ENCODE results near the gene CCDC136.

CCDC136 gene

GRCh38 chr7:128804484-128804883 lies 12.7 kb downstream of the CCDC136 start:
- DNase-seq (ENCODE audit: low read depth in 1 of 2, low spot score in 1 of 2), result no peak

- DNase-seq (ENCODE audit: low read depth in 1 of 2, low spot score in 1 of 2), result no peak
These were observed 13.5 kb downstream of the CCDC136 start for GRCh38 chr7:128805225-128805624.

- no peak for DNase-seq (ENCODE audit: low read depth in 1 of 2, low spot score in 1 of 2)
These were observed 15.4 kb downstream of the CCDC136 start for GRCh38 chr7:128807191-128807590.

- no peak for DNase-seq (ENCODE audit: low read depth in 1 of 2, low spot score in 1 of 2)
These were observed 17.6 kb downstream of the CCDC136 start for GRCh38 chr7:128809363-128809762.

- DNase-seq (ENCODE audit: low read depth in 1 of 2, low spot score in 1 of 2), result no peak
These were observed 18.7 kb downstream of the CCDC136 start for GRCh38 chr7:128810473-128810872.

- no peak for DNase-seq (ENCODE audit: low read depth in 1 of 2, low spot score in 1 of 2)
These were observed 19.2 kb downstream of the CCDC136 start for GRCh38 chr7:128810997-128811396.

GRCh38 chr7:128811631-128812430 lies 20.1 kb downstream of the CCDC136 start:
- no peak for DNase-seq (ENCODE audit: low read depth in 1 of 2, low spot score in 1 of 2)

- DNase-seq (ENCODE audit: low read depth in 1 of 2, low spot score in 1 of 2), result no peak
These were observed 20.9 kb downstream of the CCDC136 start for GRCh38 chr7:128812514-128813168.

GRCh38 chr7:128814499-128814898 lies 22.7 kb downstream of the CCDC136 start:
- no peak for DNase-seq (ENCODE audit: low read depth in 1 of 2, low spot score in 1 of 2)

- DNase-seq (ENCODE audit: low read depth in 1 of 2, low spot score in 1 of 2), result no peak
These were observed 23.6 kb downstream of the CCDC136 start for GRCh38 chr7:128815289-128815942.

- DNase-seq (ENCODE audit: low read depth in 1 of 2, low spot score in 1 of 2), result no peak
These were observed 26.9 kb downstream of the CCDC136 start for GRCh38 chr7:128818694-128819093.

- DNase-seq (ENCODE audit: low read depth in 1 of 2, low spot score in 1 of 2), result no peak
These were observed 30.0 kb downstream of the CCDC136 start for GRCh38 chr7:128821724-128822123.

GRCh38 chr7:128826512-128826911 lies 34.7 kb downstream of the CCDC136 start:
- no peak for DNase-seq (ENCODE audit: low read depth in 1 of 2, low spot score in 1 of 2)

- DNase-seq (ENCODE audit: low read depth in 1 of 2, low spot score in 1 of 2), result no peak
These were observed 35.1 kb downstream of the CCDC136 start for GRCh38 chr7:128826916-128827247.

- no peak for DNase-seq (ENCODE audit: low read depth in 1 of 2, low spot score in 1 of 2)
These were observed 35.6 kb downstream of the CCDC136 start for GRCh38 chr7:128827248-128827958.

- DNase-seq (ENCODE audit: low read depth in 1 of 2, low spot score in 1 of 2), result no peak
These were observed 36.4 kb downstream of the CCDC136 start for GRCh38 chr7:128827971-128828711.

- no peak for DNase-seq (ENCODE audit: low read depth in 1 of 2, low spot score in 1 of 2)
These were observed 37.8 kb downstream of the CCDC136 start for GRCh38 chr7:128829391-128830166.

GRCh38 chr7:128830231-128831177 lies 38.7 kb downstream of the CCDC136 start, which contains the start of gene FLNC:
TSS of gene FLNC (plus strand) at chr7:128830406. CDS start at chr7:128830638, 232 bp downstream.
- DNase-seq (ENCODE audit: low read depth in 1 of 2, low spot score in 1 of 2), result no peak

All from activated CD4-positive, alpha-beta T cell treated with anti-CD3 and anti-CD28 coated beads, Interleukin-2, amount 50 U/mL, for 24 hours (primary cell).